ENCODE data around the gene MYEOV. TPM values are rescaled to one million over a fixed set of nuclear protein-coding genes. Genes with fewer than 3 reads are reported as not detected.

The MYEOV gene
- total and polyA plus RNA-seq, 2 donors (not counting 1 experiment from before 2014, with no cell fraction given), result 0.72 TPM; not detected in 1

DNA sequence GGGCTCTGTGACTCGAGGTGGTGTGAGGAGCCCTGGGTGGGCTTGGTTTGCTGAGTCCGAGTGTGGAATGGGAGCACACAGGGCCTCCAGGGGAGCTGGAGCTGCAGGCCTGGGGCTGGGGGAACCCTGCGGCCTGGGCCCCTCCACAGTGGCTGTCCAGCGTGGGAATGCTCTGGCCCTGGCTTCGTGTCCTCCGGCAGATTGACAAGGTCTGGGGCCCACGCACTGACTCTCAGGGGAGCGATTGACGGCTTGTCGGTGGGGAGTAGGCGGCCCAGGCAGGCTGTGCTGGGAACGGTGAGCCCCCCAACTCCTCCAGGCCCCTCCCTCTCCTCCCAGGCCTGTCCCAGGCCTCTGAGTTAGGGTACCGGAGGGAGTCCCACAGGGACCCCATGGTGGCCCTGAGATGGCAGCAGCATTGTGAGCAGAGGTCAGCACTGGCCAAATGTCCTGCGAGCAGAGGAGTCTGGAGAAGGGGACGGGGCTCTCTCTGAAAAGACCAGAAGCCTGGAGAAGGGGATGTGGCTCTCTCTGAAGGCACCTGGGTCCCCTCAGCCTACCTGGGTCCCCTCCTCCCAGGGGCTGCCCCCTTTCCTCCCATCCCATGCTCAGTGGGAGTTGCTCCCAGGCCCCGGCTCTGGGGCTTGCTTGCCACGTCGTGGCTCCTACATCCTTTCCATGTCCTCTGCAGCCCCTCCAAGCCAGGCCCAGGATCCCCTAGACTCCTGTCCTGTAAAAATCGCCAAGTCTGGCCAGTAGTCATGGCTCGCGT, 23.8 kb upstream of the MYEOV start:
- no peaks in the 10 kb centered on the region for H3K4me1 ChIP-seq (ENCODE audit: control insufficient read depth in 2 of 2, insufficient read depth in 2 of 2, low read length in 2 of 2)
- no peak for TF ChIP-seq EZH2 (IDR thresholded peaks at IDR 0.05; ENCODE audit: borderline replicate concordance, insufficient read depth, low read depth, low read length, poor library complexity, severe bottlenecking)
- TF ChIP-seq, protein P1, sequence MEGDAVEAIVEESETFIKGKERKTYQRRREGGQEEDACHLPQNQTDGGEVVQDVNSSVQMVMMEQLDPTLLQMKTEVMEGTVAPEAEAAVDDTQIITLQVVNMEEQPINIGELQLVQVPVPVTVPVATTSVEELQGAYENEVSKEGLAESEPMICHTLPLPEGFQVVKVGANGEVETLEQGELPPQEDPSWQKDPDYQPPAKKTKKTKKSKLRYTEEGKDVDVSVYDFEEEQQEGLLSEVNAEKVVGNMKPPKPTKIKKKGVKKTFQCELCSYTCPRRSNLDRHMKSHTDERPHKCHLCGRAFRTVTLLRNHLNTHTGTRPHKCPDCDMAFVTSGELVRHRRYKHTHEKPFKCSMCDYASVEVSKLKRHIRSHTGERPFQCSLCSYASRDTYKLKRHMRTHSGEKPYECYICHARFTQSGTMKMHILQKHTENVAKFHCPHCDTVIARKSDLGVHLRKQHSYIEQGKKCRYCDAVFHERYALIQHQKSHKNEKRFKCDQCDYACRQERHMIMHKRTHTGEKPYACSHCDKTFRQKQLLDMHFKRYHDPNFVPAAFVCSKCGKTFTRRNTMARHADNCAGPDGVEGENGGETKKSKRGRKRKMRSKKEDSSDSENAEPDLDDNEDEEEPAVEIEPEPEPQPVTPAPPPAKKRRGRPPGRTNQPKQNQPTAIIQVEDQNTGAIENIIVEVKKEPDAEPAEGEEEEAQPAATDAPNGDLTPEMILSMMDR (IDR thresholded peaks at IDR 0.05), result no peak
- DNase-seq, result no peak
- ATAC-seq (ENCODE audit: low read depth), result no peak
- H3K79me2 ChIP-seq (ENCODE audit: control insufficient read depth, insufficient read depth, low read length), result no peaks in the 10 kb centered on the region
- peaks cover 0 to 2% (median 0%) of the 10 kb centered on the region in 4 experiments for H3K27me3 ChIP-seq (replicated peaks in 1 of 4; ENCODE audit: control extremely low read depth in 1 of 4, control insufficient read depth in 3 of 4, insufficient read depth in 4 of 4, low read length in 3 of 4)
- Mint-ChIP-seq H3K27ac (no peak overlapping the region), H3K4me1 (no peaks in the 10 kb centered on the region), H3K4me3 (no peak overlapping the region), H3K9me3 (ENCODE audit: insufficient read depth) (no peaks in the 10 kb centered on the region), H3K27me3 (peaks cover 4% of the 10 kb centered on the region)
- no peaks in the 10 kb centered on the region for H4K20me1 ChIP-seq (ENCODE audit: control insufficient read depth, insufficient read depth, low read length, poor library complexity, severe bottlenecking)
- H2AFZ ChIP-seq (ENCODE audit: insufficient read depth, low read depth, low read length, poor library complexity, severe bottlenecking), result no peak overlapping the region
- no peak overlapping the region for H3K27ac ChIP-seq (ENCODE audit: low read length in 2 of 2)
- intact Hi-C loops (cut with micrococcal nuclease), result no loop called here
- POLR2A ChIA-PET, result no interaction called here
- CTCF ChIA-PET, result no interaction called here
- no peak overlapping the region for H3K4me2 ChIP-seq (replicated peaks; ENCODE audit: low read depth, low read length, poor library complexity, severe bottlenecking)
- H3K4me3 ChIP-seq (ENCODE audit: control extremely low read depth in 1 of 5, extremely low read depth in 1 of 5, insufficient read depth in 1 of 5, low read depth in 2 of 5, low read length in 4 of 5), result no peak overlapping the region
- H3K9ac ChIP-seq (ENCODE audit: low read length), result no peak overlapping the region
- 93% methylated on average over 20 of the region's 21 CpGs for WGBS (ENCODE audit: insufficient coverage)
- no peaks in the 10 kb centered on the region for H3K36me3 ChIP-seq (replicated peaks in 1 of 2; ENCODE audit: control extremely low read depth in 1 of 2, control insufficient read depth in 1 of 2, extremely low read depth in 1 of 2, insufficient read depth in 2 of 2, low read length in 1 of 2)
- no peaks in the 10 kb centered on the region for H3K9me3 ChIP-seq (ENCODE audit: control extremely low read depth in 1 of 3, control insufficient read depth in 2 of 3, insufficient read depth in 1 of 3, low read length in 2 of 3)

DNA sequence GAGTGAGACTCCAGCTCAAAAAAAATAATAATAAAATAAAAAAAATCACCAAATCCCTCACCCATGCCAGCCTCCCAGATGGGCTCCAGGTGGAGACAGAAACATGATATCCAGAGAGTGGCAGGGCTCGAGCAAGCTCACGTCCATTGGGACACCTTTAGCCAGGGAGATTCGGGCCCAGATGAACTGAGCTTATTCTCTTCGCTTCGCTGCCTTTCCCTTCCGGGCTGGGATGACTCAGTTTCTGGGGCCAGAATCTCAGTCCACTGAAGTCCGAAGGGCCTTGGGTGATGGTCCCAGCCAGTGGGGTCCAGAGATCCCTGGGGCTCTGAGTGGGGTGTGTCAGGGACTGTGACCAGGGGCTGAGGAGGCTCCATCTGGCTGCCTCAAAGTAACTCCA, 23.0 kb upstream of the MYEOV start:
- Histone ChIP-seq H3K9ac (ENCODE audit: low read length) (no peak overlapping the region), H4K20me1 (ENCODE audit: control insufficient read depth, insufficient read depth, low read length, poor library complexity, severe bottlenecking) (no peaks in the 10 kb centered on the region), H3K36me3 (replicated peaks in 1 of 2; ENCODE audit: control extremely low read depth in 1 of 2, control insufficient read depth in 1 of 2, extremely low read depth in 1 of 2, insufficient read depth in 2 of 2, low read length in 1 of 2) (no peaks in the 10 kb centered on the region), H3K4me1 (ENCODE audit: control insufficient read depth in 2 of 2, insufficient read depth in 2 of 2, low read length in 2 of 2) (no peaks in the 10 kb centered on the region), H3K9me3 (ENCODE audit: control extremely low read depth in 1 of 3, control insufficient read depth in 2 of 3, insufficient read depth in 1 of 3, low read length in 2 of 3) (no peaks in the 10 kb centered on the region), H2AFZ (ENCODE audit: insufficient read depth, low read depth, low read length, poor library complexity, severe bottlenecking) (no peak overlapping the region), H3K4me2 (replicated peaks; ENCODE audit: low read depth, low read length, poor library complexity, severe bottlenecking) (no peak overlapping the region), H3K4me3 (ENCODE audit: control extremely low read depth in 1 of 5, extremely low read depth in 1 of 5, insufficient read depth in 1 of 5, low read depth in 2 of 5, low read length in 4 of 5) (no peak overlapping the region), H3K79me2 (ENCODE audit: control insufficient read depth, insufficient read depth, low read length) (no peaks in the 10 kb centered on the region), H3K27me3 (replicated peaks in 1 of 4; ENCODE audit: control extremely low read depth in 1 of 4, control insufficient read depth in 3 of 4, insufficient read depth in 4 of 4, low read length in 3 of 4) (peaks cover 0 to 2% (median 0%) of the 10 kb centered on the region in 4 experiments), H3K27ac (ENCODE audit: low read length in 2 of 2) (no peak overlapping the region)
- intact Hi-C loops (cut with micrococcal nuclease), result no loop called here
- H3K4me1 Mint-ChIP-seq, result no peaks in the 10 kb centered on the region
- H3K9me3 Mint-ChIP-seq (ENCODE audit: insufficient read depth), result no peaks in the 10 kb centered on the region
- peaks cover 2% of the 10 kb centered on the region for H3K27me3 Mint-ChIP-seq
- ATAC-seq (ENCODE audit: low read depth), result no peak
- no peak for TF ChIP-seq EZH2 (IDR thresholded peaks at IDR 0.05; ENCODE audit: borderline replicate concordance, insufficient read depth, low read depth, low read length, poor library complexity, severe bottlenecking)
- TF ChIP-seq, protein P1 (IDR thresholded peaks at IDR 0.05), result no peak
- DNase-seq, result no peak
- WGBS (ENCODE audit: insufficient coverage), result 83% methylated on average over 7 of the region's 7 CpGs
- H3K4me3 Mint-ChIP-seq, result no peak overlapping the region
- CTCF ChIA-PET, result no interaction called here
- POLR2A ChIA-PET, result no interaction called here
- no peak overlapping the region for H3K27ac Mint-ChIP-seq
